Measurements from ENCODE around the gene ITPA.

The ITPA gene

GRCh38 chr20:3229158-3229557 lies 19.9 kb downstream of the ITPA start:
- DNase-seq = no peak

- DNase-seq = no peak
These were observed 20.5 kb downstream of the ITPA start for GRCh38 chr20:3229798-3230197.

GRCh38 chr20:3231116-3231515 lies 21.8 kb downstream of the ITPA start:
- DNase-seq = no peak

- DNase-seq = no peak
These were observed 22.7 kb downstream of the ITPA start for GRCh38 chr20:3231889-3232588.

GRCh38 chr20:3233131-3233990 lies 24.1 kb downstream of the ITPA start:
- DNase-seq = no peak

GRCh38 chr20:3233991-3234498 lies 24.7 kb downstream of the ITPA start:
- DNase-seq = no peak

- no peak for DNase-seq
These were observed 26.5 kb downstream of the ITPA start for GRCh38 chr20:3235666-3236324.

- no peak for DNase-seq
These were observed 28.0 kb downstream of the ITPA start for GRCh38 chr20:3237011-3237957.

- peak in 1 of 6 experiments; percentile 15 for DNase-seq
These were observed 28.8 kb downstream of the ITPA start for GRCh38 chr20:3237958-3238615.

- DNase-seq = peak in 5 of 6 experiments; percentile 12 to 62 (median 34)
These were observed 29.3 kb downstream of the ITPA start for GRCh38 chr20:3238616-3239025.

GRCh38 chr20:3239026-3239866 lies 29.9 kb downstream of the ITPA start, which contains the start of gene SLC4A11:
Gene SLC4A11, minus strand, starts transcription at chr20:3239190. Its CDS starts 53 bp downstream, at chr20:3239137.
- peak in 3 of 6 experiments; percentile 7 to 62 (median 41) for DNase-seq

- DNase-seq = no peak
These were observed 30.8 kb downstream of the ITPA start for GRCh38 chr20:3239867-3240775.

- no peak for DNase-seq
These were observed 31.6 kb downstream of the ITPA start for GRCh38 chr20:3240776-3241363.

GRCh38 chr20:3242172-3242692 lies 32.9 kb downstream of the ITPA start:
- DNase-seq = no peak

- no peak for DNase-seq
These were observed 34.5 kb downstream of the ITPA start for GRCh38 chr20:3243718-3244358.

- DNase-seq = no peak
These were observed 35.3 kb downstream of the ITPA start for GRCh38 chr20:3244613-3245012.

GRCh38 chr20:3245156-3245555 lies 35.9 kb downstream of the ITPA start:
- no peak for DNase-seq

GRCh38 chr20:3245711-3246110 lies 36.4 kb downstream of the ITPA start:
- DNase-seq = no peak
